GM18517 (cell line): ENCODE results near the gene SDCCAG8.

Source experiments
- ATAC-seq: cut with Tn5 transposase; IDR thresholded peaks from one replicate; pipeline ENCODE4 v1.9.1; 2021; ENCODE audit warnings: mild to moderate bottlenecking, moderate library complexity; ENCODE audit not compliant: unreplicated experiment

The SDCCAG8 gene

GRCh38 chr1:243496806-243497205, 241.0 kb downstream of the SDCCAG8 start:
- no peak for ATAC-seq

DNA sequence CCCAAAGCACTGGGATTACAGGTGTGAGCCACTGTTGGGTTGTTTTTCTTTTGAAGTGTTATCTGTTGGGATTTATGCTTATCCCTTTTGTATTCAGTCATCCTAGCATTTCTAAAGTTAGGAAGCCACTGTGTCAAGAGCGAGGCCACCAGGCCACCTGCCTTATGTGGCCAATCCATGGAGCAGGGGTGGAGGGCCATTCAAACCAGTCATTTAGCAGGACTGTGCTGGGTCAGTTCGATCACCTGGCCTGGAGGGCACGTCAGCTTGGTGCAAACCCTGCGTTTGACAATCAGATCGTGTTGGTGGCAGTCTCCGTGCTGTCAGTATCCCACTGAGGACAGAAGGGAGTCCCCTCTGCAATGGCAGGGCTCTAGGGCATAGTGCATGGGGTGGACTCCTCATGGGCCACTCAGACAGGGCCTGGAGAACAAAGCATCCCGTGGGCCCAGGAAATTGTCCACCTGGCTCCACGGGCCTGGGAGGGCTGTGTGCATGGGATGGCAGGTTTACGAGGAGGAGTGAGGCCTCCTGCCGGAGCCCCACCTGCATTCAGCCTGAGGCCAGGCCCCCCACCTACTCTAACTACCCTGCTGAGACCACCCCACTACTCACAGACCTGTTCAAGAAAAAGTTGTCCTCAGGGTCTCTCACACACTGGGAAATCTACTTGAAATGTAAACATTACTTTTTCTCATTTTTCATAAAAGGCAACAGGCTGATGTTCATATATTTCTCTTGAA, 242.3 kb downstream of the SDCCAG8 start:
- ATAC-seq = no peak

GRCh38 chr1:243499248-243499647, 243.4 kb downstream of the SDCCAG8 start:
- ATAC-seq = no peak

GRCh38 chr1:243499711-243500110, 243.9 kb downstream of the SDCCAG8 start:
- ATAC-seq = no peak

DNA sequence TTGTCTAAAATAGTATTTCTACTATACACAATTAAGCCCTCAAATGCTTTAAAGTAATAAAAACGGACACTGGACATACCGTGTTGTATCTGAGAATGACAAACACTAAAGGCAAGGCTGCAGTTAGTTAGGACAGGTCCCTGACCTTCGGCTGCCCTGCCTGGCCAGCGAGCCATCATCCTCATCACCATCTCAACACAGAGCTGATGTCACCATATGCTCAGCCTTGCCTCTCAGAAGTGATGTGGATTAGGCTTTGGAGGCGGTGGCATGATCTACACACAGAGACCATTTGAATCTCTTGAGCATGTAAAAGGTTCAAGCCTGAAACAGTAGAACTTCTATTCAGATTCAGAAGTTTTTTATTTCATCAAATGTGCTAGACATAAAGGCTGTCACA, 244.7 kb downstream of the SDCCAG8 start:
- ATAC-seq = no peak

- ATAC-seq = no peak
Observed at GRCh38 chr1:243501002-243501401, 245.2 kb downstream of the SDCCAG8 start.

- no peak for ATAC-seq
Observed at GRCh38 chr1:243503155-243503554, 247.3 kb downstream of the SDCCAG8 start.

GRCh38 chr1:243505986-243506689, 250.3 kb downstream of the SDCCAG8 start:
- peak; percentile 80 for ATAC-seq

GRCh38 chr1:243507001-243507671, 251.3 kb downstream of the SDCCAG8 start:
- no peak for ATAC-seq

- ATAC-seq = no peak
Observed at GRCh38 chr1:243507672-243508302, 251.9 kb downstream of the SDCCAG8 start.

GRCh38 chr1:243508303-243508713, 252.5 kb downstream of the SDCCAG8 start:
- ATAC-seq = no peak

GRCh38 chr1:243508943-243509342, 253.1 kb downstream of the SDCCAG8 start:
- no peak for ATAC-seq

GRCh38 chr1:243510928-243511327, 255.1 kb downstream of the SDCCAG8 start:
- ATAC-seq = no peak

DNA sequence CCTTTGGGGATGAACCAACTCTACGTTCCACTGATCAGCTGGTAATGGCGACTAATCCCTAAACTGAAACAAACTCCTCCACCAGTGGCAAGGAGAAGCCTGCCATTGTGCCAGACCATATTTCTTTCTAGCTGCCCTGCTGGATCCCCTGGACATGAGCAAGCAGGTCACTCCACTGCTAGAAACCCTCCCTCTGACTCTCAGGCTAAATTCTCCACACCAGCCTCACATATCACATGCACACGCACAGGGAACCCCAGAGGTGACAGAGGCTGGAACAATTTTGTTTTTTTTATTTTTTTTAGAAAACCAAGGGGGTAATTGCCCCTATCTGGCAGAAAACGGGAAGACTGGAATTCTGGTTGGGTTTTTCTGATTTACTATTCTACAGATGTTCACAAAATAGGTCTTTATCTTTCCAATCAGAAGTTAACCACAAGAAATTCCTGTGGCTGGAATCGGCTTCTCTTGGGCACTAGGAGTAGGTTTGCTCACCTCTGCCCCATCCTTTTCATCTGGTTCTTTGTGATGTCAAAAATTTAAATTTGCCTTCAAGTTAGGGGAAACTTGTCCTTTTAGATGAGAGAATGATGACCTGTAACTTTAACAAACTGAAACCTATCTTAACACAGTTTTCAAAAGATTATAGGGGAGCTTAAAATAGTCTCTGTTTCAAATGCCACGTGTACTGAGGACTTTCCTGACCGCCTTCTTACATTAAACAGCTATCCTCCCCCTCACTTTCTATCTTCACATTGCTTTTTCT, 258.1 kb downstream of the SDCCAG8 start:
- no peak for ATAC-seq

- no peak for ATAC-seq
Observed at GRCh38 chr1:243514927-243515326, 259.1 kb downstream of the SDCCAG8 start.

- no peak for ATAC-seq
Observed at GRCh38 chr1:243520831-243521230, 265.0 kb downstream of the SDCCAG8 start.

- no peak for ATAC-seq
Observed at GRCh38 chr1:243523766-243524165, 267.9 kb downstream of the SDCCAG8 start.

DNA sequence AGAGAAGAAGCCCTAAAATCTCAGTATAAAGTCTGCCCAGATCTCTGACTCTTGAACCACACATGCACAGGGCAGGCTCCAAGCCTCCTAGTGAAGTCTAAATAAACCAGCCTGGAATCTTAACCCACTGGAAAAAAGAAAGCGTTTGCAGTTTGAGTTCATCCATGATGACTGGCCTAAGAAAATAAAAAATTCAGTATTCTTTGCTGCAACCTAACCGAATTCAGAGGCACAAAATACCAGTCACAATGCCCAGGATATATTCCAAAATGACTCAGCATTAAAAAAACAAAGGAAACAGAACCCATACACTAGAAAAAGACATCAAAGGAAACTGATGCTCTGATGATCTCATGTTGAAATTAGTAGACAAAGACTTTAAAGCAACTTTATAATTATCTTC, 269.2 kb downstream of the SDCCAG8 start:
- no peak for ATAC-seq

DNA sequence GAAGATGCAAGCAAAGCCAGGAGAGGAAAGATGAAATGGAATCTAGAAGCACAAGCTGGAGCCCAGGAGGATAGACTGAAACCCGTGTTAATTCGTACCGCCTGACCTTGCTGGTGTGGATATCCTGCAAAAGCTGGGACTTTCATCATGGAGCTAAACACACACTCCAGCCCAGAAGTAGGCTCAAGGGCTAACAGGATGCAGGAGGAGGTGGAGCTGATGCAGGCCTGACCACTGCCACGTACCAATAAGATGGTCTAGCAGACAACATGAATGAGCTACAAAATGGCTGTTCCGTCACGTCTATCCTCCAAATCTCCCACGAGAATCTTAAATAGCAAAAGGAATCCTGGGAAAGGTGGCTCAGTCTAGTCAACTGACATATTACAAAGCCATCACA, 270.3 kb downstream of the SDCCAG8 start:
- ATAC-seq = no peak

DNA sequence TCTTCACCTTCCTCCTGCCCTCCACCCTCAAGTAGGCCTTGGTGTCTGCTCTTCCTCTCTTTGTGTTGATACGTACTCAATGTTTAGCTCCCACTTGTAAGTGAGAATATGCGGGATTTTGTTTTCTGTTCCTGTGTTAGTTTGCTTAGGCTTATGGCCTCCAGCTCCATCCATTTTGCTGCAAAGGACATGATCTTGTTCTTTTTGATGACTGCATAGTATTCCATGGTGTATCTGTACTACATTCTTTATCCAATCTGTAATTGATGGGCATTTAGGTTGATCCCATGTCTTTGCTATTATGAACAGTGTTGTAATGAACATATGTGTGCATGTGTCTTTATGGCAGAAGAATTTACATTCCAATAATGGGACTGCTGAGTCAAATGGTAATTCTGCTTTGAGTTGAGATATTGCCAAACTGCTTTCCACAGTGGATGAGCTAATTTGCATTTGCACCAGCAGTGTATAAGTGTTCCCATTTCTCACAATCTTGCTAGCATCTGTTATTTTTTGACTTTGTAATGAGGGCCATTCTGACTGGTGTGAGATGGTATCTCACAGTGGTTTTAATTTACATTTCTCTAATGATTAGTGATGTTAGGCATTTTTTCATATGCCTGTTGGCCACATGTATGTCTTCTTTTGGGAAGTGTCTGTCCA, 272.7 kb downstream of the SDCCAG8 start:
- no peak for ATAC-seq
